OCI-M2 (cell line): ENCODE results near the gene AMMECR1.
"Not testable (repeated sequence)": the region's sequence is repeated elsewhere in the genome, so short reads cannot be mapped to it uniquely, and the experiment has no call there.

ENCODE experiments used
- DNase-seq: peaks from one replicate; lab custom pipeline; 2025; ENCODE audit not compliant: unreplicated experiment; lab: John Stamatoyannopoulos, UW

AMMECR1 gene

DNA sequence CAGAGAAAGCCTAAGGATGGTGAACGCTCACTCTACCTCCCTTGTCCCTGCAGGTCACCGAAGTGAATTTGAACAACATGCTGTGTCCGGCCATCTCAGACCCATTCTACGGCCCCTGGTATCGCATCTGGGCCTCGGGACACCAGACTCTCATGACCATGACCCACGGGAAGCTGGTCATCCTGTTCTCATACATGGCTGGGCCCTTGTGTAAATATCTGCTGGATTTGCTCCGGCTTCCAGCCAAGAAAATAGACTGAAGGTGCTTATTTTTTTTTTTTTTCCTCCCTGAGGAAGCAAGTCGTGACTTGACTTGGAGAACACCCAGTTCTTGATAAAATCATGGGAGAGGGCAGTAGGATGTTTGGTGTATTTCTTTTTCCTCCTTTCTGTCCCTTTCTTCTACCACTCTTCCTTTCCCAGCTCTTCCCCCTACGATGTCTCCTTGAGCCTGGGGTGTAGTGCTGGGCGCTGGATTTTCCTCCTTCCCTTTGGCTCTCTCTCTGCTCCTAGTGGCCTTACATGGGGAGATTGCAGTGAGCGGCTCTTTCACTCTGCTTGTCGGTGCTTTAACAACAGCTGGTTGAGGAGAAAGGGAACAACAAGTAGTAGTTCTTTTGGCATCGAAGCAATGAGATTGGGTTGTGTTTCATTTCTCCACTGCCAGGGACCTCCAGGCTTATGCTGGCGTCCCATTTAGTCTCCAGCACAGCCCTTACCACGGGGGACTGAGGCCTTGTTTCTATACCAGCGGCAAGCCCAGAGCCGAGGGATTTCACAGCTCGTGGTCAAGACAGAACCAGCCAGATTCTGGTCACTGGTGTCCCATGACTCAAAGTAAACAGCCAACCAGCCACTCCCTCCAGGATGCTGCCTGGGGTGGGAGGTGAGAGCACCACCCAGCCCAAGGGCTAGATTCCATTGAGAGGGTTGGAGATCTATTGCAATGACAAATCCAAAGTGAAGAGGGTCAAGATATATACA, 144.4 kb downstream of the AMMECR1 start:
- no peak for DNase-seq

DNA sequence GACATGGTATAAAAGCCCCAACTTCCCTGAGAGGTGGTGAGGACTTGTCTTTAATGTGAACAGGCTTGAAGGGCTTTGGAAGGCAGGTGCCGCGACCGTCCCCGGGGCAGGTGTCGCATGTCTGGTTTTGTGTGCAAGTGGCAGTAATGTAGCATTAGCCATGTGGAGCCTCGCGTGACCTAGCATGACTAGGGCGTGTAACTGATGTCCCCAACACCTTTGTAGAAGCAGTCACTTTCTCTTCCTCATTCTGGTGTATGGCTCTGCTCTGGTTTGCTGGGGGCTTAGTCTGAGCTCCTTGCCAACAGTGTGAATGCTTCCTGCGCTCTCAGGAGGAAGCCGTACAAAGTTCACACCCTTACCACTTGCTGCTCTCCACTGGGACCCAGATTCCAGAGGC, 145.7 kb downstream of the AMMECR1 start:
- no peak for DNase-seq

DNA sequence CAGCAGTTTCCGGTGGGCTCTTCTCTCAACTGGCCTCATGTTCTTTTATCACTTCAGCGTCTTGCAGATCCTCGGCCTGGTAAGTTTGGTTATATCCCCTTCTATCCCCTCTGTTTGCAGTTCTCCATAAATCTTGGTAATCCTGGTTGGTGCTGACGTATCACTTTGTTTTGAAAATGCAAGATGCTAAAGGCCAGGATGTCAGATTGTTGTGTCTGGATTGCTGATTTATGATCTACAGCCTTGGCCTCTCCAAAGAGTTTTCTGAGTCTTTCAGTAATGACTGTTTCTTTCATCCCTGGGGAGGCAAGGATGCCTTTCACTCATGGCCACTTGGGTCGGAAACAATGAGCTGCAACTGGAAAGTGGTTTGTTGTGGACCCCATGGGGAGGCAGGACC, 146.4 kb downstream of the AMMECR1 start:
- no peak for DNase-seq

DNA sequence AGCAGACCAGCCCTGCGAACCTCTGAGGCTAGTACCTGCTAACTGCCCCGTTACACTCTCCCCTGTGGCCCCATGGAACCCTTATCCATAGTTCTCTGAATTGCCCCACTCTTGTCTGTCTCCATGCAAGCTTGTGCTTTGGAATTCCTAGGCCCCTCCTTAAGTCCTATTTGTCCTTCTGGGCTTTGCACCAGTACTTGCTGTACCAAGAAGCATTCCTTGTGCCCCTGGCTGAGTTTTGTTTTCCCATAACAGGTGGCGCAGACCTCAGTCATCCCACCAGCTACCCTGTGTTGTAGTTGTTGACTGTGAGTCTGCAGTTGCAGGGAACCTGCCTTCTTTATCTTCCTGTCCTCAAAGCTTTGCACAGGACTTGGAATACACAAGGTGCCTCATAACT, 147.9 kb downstream of the AMMECR1 start:
- DNase-seq, result no peak

DNA sequence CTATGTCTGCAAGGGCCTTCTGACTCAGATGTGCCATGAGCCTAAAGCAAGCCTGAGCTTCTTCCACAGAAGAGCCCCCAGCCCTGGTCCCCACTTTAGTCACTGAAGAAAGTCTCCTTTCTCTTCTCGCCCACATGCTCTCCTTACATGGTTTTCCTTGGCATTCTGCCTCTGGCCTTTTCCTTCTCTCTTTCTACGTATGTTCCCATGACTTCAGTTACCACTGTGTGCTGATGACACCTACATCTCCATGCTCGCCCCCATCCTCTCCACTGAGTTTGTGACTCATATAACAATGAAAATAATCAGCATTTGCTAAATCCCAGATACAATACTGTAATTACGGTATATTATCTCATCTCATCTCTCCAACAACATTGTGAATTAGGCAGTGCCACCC, 149.3 kb downstream of the AMMECR1 start:
- DNase-seq, result no peak

DNA sequence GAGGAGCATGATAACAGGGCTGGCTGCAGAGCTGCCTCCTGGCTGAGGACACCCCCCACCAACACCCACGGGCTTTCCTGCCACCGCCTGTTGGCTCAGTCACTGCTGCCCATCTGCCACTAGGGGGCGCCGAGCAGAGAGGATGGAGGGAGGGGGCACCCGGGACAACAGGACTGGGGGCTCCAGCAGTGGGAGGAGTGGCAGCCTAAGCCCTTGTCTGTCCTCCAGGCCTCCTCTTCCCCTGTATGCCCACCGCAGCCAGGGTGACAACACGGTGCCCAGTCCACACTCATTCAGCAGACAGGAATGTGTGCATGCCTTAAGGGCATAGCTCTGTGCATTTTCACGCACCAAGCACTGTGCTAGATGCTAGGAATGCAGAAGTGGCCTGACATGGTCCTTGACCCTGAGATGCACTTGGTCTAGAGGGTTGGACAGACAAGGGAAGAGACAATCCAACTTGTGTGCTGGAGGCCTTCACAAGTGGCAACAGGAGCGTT, 149.9 kb downstream of the AMMECR1 start:
- no peak for DNase-seq

DNA sequence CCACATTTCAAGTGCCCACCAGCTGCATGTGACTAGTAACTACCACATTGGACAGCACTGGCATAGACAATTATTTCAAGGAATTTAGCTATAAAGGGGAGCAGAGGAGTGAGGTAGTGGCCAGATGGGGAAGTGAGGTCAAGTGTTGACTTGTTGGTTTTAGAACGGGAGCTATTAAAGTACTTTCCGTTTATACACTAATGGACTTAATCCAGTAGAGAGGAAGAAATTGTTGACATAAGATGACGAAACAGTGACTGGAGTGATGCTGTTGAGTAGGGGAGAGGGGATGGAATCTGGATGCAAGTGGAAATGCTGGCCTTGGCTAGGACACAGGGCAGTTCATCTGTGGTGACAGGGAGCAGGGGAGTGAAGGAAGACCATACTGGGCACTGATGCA, 154.4 kb downstream of the AMMECR1 start:
- no peak for DNase-seq

DNA sequence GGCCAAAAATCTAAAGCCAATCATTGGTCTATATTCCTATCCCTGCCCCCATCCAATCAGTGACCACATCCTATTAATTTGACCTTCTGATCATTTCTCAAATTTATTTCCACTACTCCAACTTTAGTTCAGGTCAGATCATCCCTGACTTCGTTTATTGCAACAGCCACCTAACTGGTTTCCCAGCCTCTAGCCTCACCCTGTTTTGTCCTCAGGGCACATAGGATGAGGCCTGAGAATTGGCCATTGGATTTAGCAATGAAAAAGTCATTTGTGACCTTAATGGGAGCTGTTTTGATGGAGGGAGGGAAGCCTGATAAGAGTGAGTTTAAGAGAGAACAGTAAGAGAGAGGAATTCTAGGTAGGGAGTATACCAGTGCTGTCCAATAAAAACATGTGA, 155.0 kb downstream of the AMMECR1 start:
- DNase-seq, result no peak

DNA sequence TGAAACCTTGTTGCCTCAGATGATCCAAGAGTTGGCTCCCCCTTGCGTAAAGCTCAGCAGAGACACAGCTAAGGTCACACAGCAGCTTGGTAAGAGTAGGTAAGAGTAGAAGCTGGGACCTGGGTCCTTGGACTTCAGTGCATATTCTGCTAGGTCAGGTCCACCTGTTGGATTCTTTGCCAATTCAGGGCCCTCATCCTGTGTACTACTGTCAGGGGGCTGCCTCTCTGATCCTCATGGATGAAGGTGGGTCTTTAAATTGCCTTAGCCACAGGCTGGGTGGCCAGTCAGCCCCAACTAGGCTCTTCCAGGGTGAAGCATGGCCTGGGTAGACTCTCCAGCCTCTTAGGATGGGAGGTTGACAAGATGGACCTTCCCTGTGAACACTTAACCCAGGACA, 155.8 kb downstream of the AMMECR1 start:
- DNase-seq, result no peak

DNA sequence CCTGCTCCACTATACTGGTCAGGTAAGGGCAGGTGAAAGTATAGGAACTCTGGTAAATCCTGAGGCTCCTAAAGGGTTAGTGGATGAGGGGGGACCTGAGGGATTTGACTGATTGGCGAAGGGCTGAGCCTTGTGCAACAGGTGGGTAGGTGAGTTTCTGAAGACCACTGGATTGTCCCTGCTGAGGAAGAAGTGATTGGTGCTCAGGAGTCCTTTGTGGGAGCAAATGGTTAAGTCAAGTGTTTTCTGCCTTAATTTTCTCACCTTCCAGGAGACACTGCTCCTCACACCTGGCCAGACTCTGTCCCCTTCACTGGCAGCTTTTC, 156.6 kb downstream of the AMMECR1 start:
- no peak for DNase-seq

DNA sequence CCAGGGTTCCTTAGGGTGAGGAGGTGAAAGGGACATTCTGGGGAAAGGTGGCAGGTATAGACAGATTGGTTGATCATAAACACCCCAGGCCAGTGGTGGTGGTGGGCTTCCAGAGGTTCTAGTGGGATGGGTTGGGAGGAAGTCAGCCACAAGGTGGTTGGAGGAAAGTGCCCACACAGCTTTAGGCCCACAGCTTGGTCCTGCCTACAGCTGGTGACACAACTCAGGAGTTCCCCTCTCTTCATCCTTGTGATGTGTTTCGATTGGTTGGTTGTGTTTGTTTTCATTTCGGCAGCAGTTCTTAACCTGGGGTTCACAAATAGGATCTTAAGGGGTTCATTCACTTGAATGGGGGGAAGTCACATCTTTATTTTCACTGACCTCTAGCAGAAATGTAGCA, 158.0 kb downstream of the AMMECR1 start:
- DNase-seq, result no peak

DNA sequence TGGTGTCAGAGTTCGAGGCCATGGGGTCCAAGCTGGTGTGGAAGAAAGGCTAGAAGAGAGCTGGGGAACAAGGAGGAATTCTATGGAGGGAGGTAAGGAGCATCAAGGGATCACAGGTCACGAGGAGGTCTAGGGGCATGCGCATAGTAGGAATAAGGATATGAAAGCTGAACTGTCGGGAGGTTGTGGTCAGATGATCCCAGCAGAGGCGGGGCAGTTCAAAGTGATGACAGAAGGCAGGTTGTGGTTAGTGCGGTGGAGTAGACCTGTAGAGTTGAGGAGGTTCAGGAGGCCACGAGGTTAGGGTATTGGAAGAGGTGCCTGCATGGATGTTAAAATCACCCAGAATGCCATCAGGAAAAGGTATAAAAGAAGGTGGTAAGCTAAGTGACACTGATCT, 158.7 kb downstream of the AMMECR1 start:
- no peak for DNase-seq

DNA sequence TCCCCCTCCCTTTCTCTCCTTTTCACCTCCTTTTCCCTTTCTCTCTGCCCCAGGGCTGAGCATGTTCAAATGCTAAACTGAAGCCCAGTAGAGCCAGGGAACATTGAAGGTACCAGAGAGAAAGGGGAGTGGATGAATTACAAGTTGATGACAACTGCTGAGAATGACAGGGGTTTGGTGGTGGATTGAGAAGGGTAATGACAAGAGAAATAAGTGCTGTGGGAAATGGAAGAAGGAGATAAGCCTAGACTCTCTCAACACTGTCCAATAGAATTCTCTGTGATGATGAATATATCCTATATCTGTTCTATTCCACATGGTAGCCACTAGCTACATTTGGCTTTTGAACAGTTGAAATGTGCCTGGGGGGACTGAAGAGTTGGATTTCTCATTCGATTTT, 160.4 kb downstream of the AMMECR1 start:
- no peak for DNase-seq

DNA sequence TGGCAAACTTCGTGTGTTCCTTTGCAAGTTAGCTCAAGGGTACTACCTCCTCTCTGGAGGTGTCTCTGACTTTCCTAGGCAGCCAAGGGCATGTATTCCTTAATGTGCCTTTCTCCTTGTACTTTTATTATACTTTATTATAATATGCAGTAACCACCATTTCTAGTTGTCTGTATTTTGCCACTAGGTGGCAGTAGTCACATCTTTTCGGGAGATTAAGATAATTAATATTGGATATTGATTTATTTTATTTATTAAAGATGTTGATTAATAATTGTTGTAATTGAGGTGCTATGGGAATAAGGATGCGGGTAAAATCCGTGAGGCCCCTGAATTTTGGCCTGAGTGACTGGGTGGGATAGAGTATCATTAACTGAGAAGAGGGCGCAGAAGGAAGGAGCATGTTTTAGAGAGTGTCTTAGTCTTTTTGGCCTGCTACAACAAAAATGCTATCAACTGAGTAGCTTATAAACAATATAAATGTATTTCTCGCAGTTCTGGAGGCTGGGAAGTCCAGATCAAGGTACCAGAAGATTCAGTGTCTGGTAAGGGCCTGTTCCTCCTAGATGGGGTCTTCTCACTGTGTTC, 161.6 kb downstream of the AMMECR1 start:
- no peak for DNase-seq

DNA sequence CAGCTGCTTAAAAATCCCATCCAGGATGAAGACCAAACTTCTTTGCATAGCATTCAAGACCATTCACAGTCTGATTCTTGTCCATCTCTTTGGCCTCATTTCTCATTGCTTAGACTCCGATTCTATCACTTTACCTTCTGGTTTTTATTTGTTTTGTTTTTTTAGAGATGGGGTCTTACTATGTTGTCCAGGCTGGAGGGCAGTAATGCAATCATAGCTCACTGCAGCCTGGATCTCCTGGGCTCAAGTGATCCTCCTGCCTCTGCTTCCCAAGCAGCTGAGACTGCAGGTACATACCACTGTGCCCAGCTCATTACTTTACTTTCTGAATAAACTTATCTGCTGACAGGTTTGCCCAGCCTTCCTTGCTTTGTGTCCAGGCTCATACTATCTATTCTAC, 162.1 kb downstream of the AMMECR1 start:
- DNase-seq, result no peak

DNA sequence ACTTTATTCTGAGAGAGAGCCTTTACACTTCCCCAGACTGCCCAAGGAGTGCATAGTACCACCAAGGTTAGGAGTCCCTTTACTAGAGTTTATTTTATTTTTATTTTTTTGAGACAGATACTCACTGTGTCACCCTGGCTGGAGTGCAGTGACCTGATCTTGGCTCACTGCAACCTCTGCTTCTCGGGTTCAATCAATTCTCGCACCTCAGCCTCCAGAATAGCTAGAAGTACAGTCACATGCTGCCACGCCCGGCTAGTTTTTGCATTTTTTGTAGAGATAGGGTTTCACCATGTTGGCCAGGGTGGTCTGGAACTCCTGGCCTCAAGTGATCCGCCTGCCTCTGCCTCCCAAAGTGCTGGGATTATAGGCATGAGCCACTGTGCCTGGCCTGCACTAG, 163.6 kb downstream of the AMMECR1 start:
- not testable (repeated sequence) for DNase-seq

DNA sequence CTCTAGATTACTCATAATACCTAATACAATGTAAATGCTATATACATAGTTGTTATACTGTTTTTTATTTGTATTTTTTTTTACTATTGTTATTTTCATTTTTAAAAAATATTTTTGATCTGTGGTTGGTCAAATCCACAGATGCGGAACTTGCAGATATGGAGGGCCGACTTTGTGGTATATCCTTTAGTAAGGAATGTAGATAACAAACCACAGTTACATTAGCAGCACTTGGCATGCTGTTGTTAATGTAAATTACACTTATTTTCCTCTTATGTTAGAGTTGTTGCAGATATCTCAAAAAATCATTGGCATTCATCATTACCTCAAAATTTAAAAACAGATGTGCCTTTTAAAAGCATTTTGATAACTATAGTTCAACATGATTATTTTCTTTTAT, 164.0 kb downstream of the AMMECR1 start:
- DNase-seq, result no peak

DNA sequence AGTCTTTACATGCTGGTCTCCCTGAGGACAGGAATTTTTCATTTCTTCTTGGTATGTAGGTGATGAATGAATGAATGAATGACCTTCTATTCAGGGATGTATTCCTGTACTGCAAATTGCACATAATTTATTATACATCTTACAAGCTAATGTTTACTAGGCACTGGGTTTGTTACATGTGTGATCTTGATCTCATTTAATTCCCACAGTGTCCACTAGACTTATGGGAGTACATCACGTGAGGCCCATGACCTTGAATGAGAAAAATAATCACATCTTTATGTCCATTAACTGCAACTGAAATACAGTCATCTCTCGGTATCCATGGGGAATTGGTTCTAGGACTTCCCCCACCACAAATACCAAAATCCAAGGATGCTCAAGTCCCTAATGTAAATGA, 164.6 kb downstream of the AMMECR1 start:
- DNase-seq, result no peak

DNA sequence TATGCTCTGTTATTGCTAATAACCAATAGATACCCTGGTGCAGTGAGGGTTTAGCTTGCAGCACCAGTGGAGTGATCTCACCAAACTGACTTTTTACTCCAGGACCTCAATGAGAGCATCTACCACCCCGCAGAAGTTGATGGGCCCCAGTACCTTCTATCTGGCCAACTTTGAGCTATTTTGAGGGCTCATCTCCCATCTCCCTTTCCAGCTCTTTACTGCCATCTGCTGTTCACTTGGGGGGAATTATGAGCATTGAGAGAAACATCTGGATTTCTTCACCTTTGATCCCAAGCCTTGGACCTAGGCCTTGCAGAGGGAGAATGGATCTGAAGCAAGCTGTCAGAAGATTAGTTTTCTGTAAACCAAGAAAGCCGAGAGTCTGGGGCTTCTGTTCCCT, 171.4 kb downstream of the AMMECR1 start:
- no peak for DNase-seq

DNA sequence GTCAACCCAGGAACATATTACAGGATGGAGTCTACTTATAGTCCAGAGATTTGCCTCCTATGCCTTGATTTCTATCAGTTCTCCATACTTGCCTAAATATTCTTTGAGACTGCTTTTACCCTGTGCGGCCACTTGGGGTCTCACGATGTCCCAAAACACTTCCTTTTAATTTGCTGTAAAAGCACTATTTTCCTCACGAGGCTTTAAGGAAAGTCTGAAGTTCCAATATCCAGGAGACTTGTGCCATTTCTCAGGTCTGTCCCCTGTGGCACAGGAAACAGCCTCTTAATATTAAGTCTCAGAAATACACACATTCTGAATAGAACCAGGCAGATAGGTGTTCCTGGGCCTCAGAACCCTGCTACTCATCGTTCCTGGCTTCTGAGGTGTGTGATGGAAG, 172.0 kb downstream of the AMMECR1 start:
- DNase-seq, result no peak

DNA sequence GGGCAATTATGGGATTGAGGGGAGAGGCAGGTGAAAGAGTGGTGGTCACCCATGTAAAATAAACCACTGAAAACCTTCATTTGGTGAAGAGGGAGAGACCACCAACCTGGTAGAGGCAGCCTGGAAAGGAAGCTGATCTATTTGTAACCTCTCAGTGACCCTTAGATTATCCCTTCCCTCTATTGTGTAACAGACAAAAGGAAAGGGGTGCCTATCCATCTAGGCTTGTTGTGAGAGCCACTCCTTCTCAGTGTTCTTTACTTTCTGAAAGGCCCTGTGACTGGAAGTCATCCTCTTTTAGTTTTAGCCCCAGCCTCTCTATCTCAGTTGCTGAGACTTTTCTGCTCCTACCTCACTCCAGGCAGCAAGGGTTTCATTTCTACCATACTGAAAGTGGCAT, 172.6 kb downstream of the AMMECR1 start:
- DNase-seq, result no peak
